OCI-LY7 (cell line): ENCODE measurements around the gene MTARC2. TPM values are rescaled to one million over a fixed set of nuclear protein-coding genes. Genes with fewer than 3 reads are reported as not detected.

Experiments used
- BruUV-seq: library from RNA; stranded (reverse); fragments of 400-500 nt; replicated peaks from 2 replicates; lab custom pipeline; 2021; lab: Mats Ljungman, UMichigan
- CTCF ChIA-PET: fragments of 300-600 bp; sonication (Branson Sonifier 250); formaldehyde crosslinking; loops from one replicate; lab custom pipeline; 2022; ENCODE audit warnings: antibody characterized with exemption; ENCODE audit not compliant: unreplicated experiment; lab: Charles Lee
- POLR2A ChIA-PET: fragments of 300-600 bp; sonication (Branson Sonifier 250); formaldehyde crosslinking; loops from one replicate; lab custom pipeline; 2022; ENCODE audit warnings: antibody characterized with exemption; lab: Charles Lee
- DNase-seq: peaks from one replicate; pipeline ENCODE4 v3.0.0-alpha.2; 2015; ENCODE audit warnings: low spot score
- H2AFZ ChIP-seq: fragments of 200-600 bp; sonication (generic), shearing (Covaris generic); 2 replicates; pipeline ENCODE4 v1.6.1; 2014; ENCODE audit warnings: mild to moderate bottlenecking, antibody characterized with exemption, low read length, moderate library complexity
- H3K27ac ChIP-seq: fragments of 200-600 bp; sonication (generic); 2 replicates; pipeline ENCODE4 v1.5.1; 2014; ENCODE audit warnings: mixed run types, low read depth, mild to moderate bottlenecking, moderate library complexity, low read length, inconsistent platforms; ENCODE audit not compliant: poor library complexity, severe bottlenecking
- H3K36me3 ChIP-seq: fragments of 200-600 bp; sonication (generic); 2 replicates; pipeline ENCODE4 v1.6.1; 2014; ENCODE audit warnings: mild to moderate bottlenecking, antibody characterized with exemption, low read length, moderate library complexity, mixed read lengths; ENCODE audit not compliant: insufficient read depth
- H3K4me1 ChIP-seq: fragments of 200-600 bp; sonication (generic); 2 replicates; pipeline ENCODE4 v1.5.1; 2014; ENCODE audit warnings: mild to moderate bottlenecking, low read length; ENCODE audit not compliant: insufficient read depth, poor library complexity, severe bottlenecking
- H3K4me2 ChIP-seq: fragments of 200-600 bp; sonication (generic); 2 replicates; pipeline ENCODE4 v1.6.1; 2014; ENCODE audit warnings: mild to moderate bottlenecking, low read length
- H3K4me3 ChIP-seq: fragments of 200-600 bp; sonication (generic); 2 replicates; pipeline ENCODE4 v1.5.1; 2014; ENCODE audit warnings: mild to moderate bottlenecking, low read depth, low read length; ENCODE audit not compliant: poor library complexity, severe bottlenecking
- H3K79me2 ChIP-seq: fragments of 200-600 bp; sonication (generic); 2 replicates; pipeline ENCODE4 v1.6.1; 2016; ENCODE audit warnings: low read depth, mild to moderate bottlenecking, low read length, moderate library complexity, mixed read lengths; ENCODE audit not compliant: insufficient read depth
- H3K9me2 ChIP-seq: fragments of 200-600 bp; sonication (generic); 2 replicates; pipeline ENCODE4 v1.6.1; 2016; ENCODE audit warnings: mild to moderate bottlenecking, low read length, mixed read lengths; ENCODE audit not compliant: insufficient read depth
- H3K9me3 ChIP-seq: fragments of 200-600 bp; sonication (generic); 2 replicates; pipeline ENCODE4 v1.6.1; 2014; ENCODE audit warnings: mild to moderate bottlenecking, mixed run types, low read length, mixed read lengths
- H4K20me1 ChIP-seq: fragments of 200-600 bp; sonication (generic); 2 replicates; pipeline ENCODE4 v1.6.1; 2014; ENCODE audit warnings: mild to moderate bottlenecking, antibody characterized with exemption, low read length, moderate library complexity, mixed read lengths; ENCODE audit not compliant: insufficient read depth
- CTCF ChIP-seq: fragments of 200-600 bp; sonication (generic); conservative IDR thresholded peaks from 2 replicates; pipeline ENCODE4 v1.5.1; 2014; ENCODE audit warnings: mild to moderate bottlenecking, antibody characterized with exemption, low read length, moderate library complexity, mixed read lengths
- EZH2phosphoT487 ChIP-seq: fragments of 200-600 bp; sonication (generic); IDR thresholded peaks from 2 replicates; pipeline ENCODE4 v1.6.1; 2018; ENCODE audit warnings: low read depth, borderline replicate concordance, mild to moderate bottlenecking, mixed run types, antibody characterized with exemption, low read length, moderate library complexity, mixed read lengths
- intact Hi-C: fragments of 100-400 bp; cut with micrococcal nuclease; formaldehyde crosslinking; loops from one replicate; pipeline ENCODE4 v1.10.0; 2022; ENCODE audit not compliant: unreplicated experiment
- total RNA-seq, 2 experiments: library from RNA; depleted of rRNA in 1 of 2; stranded (reverse); fragments of >200 nt in 1 of 2; shearing (Covaris generic) in 1 of 2; gene quantifications; 2 replicates each; pipeline ENCODE4 v1.2.3, GENCODE V29; 2014 to 2022

Gene MTARC2
- total RNA-seq, 2 experiments from 2014 or later, result not detected

DNA sequence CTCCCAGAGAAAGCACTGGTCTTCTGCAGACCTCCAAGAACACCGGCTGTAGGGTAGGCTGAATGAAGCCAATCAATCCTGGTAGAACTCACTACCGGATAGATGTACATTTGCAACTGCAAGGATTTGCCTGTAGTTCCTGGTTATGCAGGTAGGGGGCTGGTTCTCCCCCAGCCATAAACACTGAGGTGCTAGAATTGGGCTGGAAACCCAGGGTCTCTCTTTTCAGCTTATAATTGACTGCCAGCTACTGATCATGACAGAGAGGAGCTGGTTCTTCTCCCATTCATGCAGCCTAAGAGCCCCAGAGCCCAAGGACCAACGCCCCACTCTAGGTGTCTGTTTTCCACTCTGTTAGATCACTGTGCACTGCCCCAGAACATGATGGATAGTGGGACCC is 21.5 kb upstream of the MTARC2 start:
- Histone ChIP-seq H3K9me3 (no peaks in the 10 kb centered on the region), H3K4me2 (no peak overlapping the region), H3K4me1 (no peaks in the 10 kb centered on the region), H4K20me1 (no peaks in the 10 kb centered on the region), H3K4me3 (no peak overlapping the region), H3K36me3 (no peaks in the 10 kb centered on the region), H3K9me2 (no peaks in the 10 kb centered on the region), H3K79me2 (no peaks in the 10 kb centered on the region), H3K27ac (no peak overlapping the region), H2AFZ (no peak overlapping the region)
- ChIA-PET CTCF (no interaction called here), POLR2A (no interaction called here)
- TF ChIP-seq EZH2phosphoT487 (no peak), CTCF (peak; percentile 48)
- BruUV-seq, result no TSS peak
- intact Hi-C loops, result no loop called here
- no peak for DNase-seq

GRCh38 chr1:220727519-220727918 is 20.6 kb upstream of the MTARC2 start:
- CTCF ChIA-PET, result no interaction called here

GRCh38 chr1:220730486-220730885 is 17.6 kb upstream of the MTARC2 start:
- Histone ChIP-seq H3K4me2 (no peak overlapping the region), H3K9me3 (no peaks in the 10 kb centered on the region), H3K4me3 (no peak overlapping the region), H2AFZ (no peak overlapping the region), H3K79me2 (no peaks in the 10 kb centered on the region), H3K27ac (no peak overlapping the region), H3K9me2 (no peaks in the 10 kb centered on the region), H3K36me3 (no peaks in the 10 kb centered on the region), H4K20me1 (no peaks in the 10 kb centered on the region), H3K4me1 (peaks cover 7% of the 10 kb centered on the region)
- no peak for TF ChIP-seq CTCF
- TF ChIP-seq EZH2phosphoT487, result no peak
- DNase-seq, result no peak
- ChIA-PET POLR2A (no interaction called here), CTCF (no interaction called here)
- no TSS peak for BruUV-seq
- intact Hi-C loops, result no loop called here

More at GRCh38 chr1:220727519-220727918, 20.6 kb upstream of the MTARC2 start:
- Histone ChIP-seq H3K9me3 (no peaks in the 10 kb centered on the region), H4K20me1 (no peaks in the 10 kb centered on the region), H3K27ac (no peak overlapping the region), H3K9me2 (no peaks in the 10 kb centered on the region), H3K36me3 (no peaks in the 10 kb centered on the region), H3K4me1 (no peaks in the 10 kb centered on the region), H3K4me3 (no peak overlapping the region), H2AFZ (no peak overlapping the region), H3K4me2 (no peak overlapping the region), H3K79me2 (no peaks in the 10 kb centered on the region)
- BruUV-seq, result no TSS peak
- POLR2A ChIA-PET, result no interaction called here
- no peak for DNase-seq
- intact Hi-C loops, result no loop called here
- TF ChIP-seq EZH2phosphoT487, result no peak
